Chondrocyte (in vitro differentiated cells): ENCODE measurements around the gene SYT13. TPM values are rescaled to one million over a fixed set of nuclear protein-coding genes. Genes with fewer than 3 reads are reported as not detected.

Experiments used
- DNase-seq: peaks from one replicate; pipeline ENCODE4 v3.0.0; 2021; ENCODE audit warnings: mixed read lengths, low spot score
- H3K27ac Mint-ChIP-seq: one replicate; pipeline ENCODE4 v1.8.0; 2021; ENCODE audit warnings: mild to moderate bottlenecking, moderate library complexity, mixed read lengths; ENCODE audit not compliant: unreplicated experiment
- H3K27me3 Mint-ChIP-seq: 2 replicates; pipeline ENCODE4 v1.8.0; 2021; ENCODE audit warnings: low read depth, mixed read lengths
- H3K36me3 Mint-ChIP-seq: 2 replicates; pipeline ENCODE4 v1.8.0; 2021; ENCODE audit warnings: low read depth, mixed read lengths
- H3K4me1 Mint-ChIP-seq: 2 replicates; pipeline ENCODE4 v1.8.0; 2021; ENCODE audit warnings: low read depth, mild to moderate bottlenecking, mixed read lengths
- H3K4me3 Mint-ChIP-seq: one replicate; pipeline ENCODE4 v1.8.0; 2021; ENCODE audit warnings: mild to moderate bottlenecking, moderate library complexity, mixed read lengths; ENCODE audit not compliant: unreplicated experiment
- H3K9me3 Mint-ChIP-seq: 2 replicates; pipeline ENCODE4 v1.8.0; 2021; ENCODE audit warnings: low read depth, mixed read lengths
- CTCF ChIP-seq: fragments of 200-600 bp; sonication (generic); IDR thresholded peaks from 2 replicates; pipeline ENCODE4 v1.5.0; 2021; ENCODE audit warnings: antibody characterized with exemption, mild to moderate bottlenecking, moderate library complexity
- total RNA-seq: library from RNA; stranded (reverse); gene quantifications from 3 replicates; pipeline ENCODE4 v1.2.1, GENCODE V29; 2021

SYT13 gene
- total RNA-seq, 1 donor from 2014 or later, result 2.8 TPM

- peaks cover 6% of the 10 kb centered on the region for H3K36me3 Mint-ChIP-seq
- peaks cover 43% of the 10 kb centered on the region for H3K27me3 Mint-ChIP-seq
- H3K4me3 Mint-ChIP-seq, result no peak overlapping the region
- H3K4me1 Mint-ChIP-seq, result no peaks in the 10 kb centered on the region
- no peak overlapping the region for H3K27ac Mint-ChIP-seq
- no peak for TF ChIP-seq CTCF
- DNase-seq, result no peak
- peaks cover 16% of the 10 kb centered on the region for H3K9me3 Mint-ChIP-seq
These were observed 38.3 kb upstream of the SYT13 start for GRCh38 chr11:45324459-45324858.

- H3K4me3 Mint-ChIP-seq, result no peak overlapping the region
- H3K27me3 Mint-ChIP-seq, result peaks cover 40% of the 10 kb centered on the region
- H3K4me1 Mint-ChIP-seq, result no peaks in the 10 kb centered on the region
- peaks cover 6% of the 10 kb centered on the region for H3K36me3 Mint-ChIP-seq
- H3K9me3 Mint-ChIP-seq, result peaks cover 16% of the 10 kb centered on the region
- DNase-seq, result no peak
- no peak for TF ChIP-seq CTCF
- no peak overlapping the region for H3K27ac Mint-ChIP-seq
These were observed 37.6 kb upstream of the SYT13 start for GRCh38 chr11:45323601-45324249.

GRCh38 chr11:45322891-45323600 lies 36.9 kb upstream of the SYT13 start:
- TF ChIP-seq CTCF, result no peak
- H3K4me3 Mint-ChIP-seq, result no peak overlapping the region
- peaks cover 41% of the 10 kb centered on the region for H3K27me3 Mint-ChIP-seq
- no peak for DNase-seq
- no peaks in the 10 kb centered on the region for H3K4me1 Mint-ChIP-seq
- no peak overlapping the region for H3K27ac Mint-ChIP-seq
- H3K36me3 Mint-ChIP-seq, result peaks cover 6% of the 10 kb centered on the region
- H3K9me3 Mint-ChIP-seq, result peaks cover 15% of the 10 kb centered on the region

- Mint-ChIP-seq H3K27me3 (peaks cover 42% of the 10 kb centered on the region), H3K4me3 (no peak overlapping the region), H3K9me3 (peaks cover 7% of the 10 kb centered on the region), H3K27ac (no peak overlapping the region), H3K36me3 (peaks cover 6% of the 10 kb centered on the region), H3K4me1 (no peaks in the 10 kb centered on the region)
- no peak for DNase-seq
- TF ChIP-seq CTCF, result no peak
These were observed 36.1 kb upstream of the SYT13 start for GRCh38 chr11:45322111-45322705.

GRCh38 chr11:45321669-45322068 lies 35.5 kb upstream of the SYT13 start:
- no peak for DNase-seq
- H3K36me3 Mint-ChIP-seq, result peaks cover 2% of the 10 kb centered on the region
- H3K4me1 Mint-ChIP-seq, result no peaks in the 10 kb centered on the region
- peaks cover 41% of the 10 kb centered on the region for H3K27me3 Mint-ChIP-seq
- peaks cover 1% of the 10 kb centered on the region for H3K9me3 Mint-ChIP-seq
- no peak overlapping the region for H3K4me3 Mint-ChIP-seq
- no peak overlapping the region for H3K27ac Mint-ChIP-seq
- TF ChIP-seq CTCF, result no peak
